IMR-90 (cell line): Measurements from ENCODE around the gene PAAF1. TPM values are rescaled to one million over a fixed set of nuclear protein-coding genes. Genes with fewer than 3 reads are reported as not detected.

Source experiments
- ATAC-seq: fragments of 200-7000 bp; cut with Tn5 transposase; 2 replicates; pipeline ENCODE4 v1.9.1; 2020; ENCODE audit warnings: low read depth, mild to moderate bottlenecking, moderate library complexity
- BruUV-seq: library from RNA; stranded (reverse); fragments of 400-500 nt; replicated peaks from 2 replicates; lab custom pipeline; 2021; lab: Mats Ljungman, UMichigan
- CTCF ChIA-PET: fragments of 300-600 bp; formaldehyde crosslinking; extraction: SDS; loops from one replicate; lab custom pipeline; 2021; ENCODE audit warnings: antibody characterized with exemption; lab: Yijun Ruan, JAX
- POLR2A ChIA-PET: fragments of 300-600 bp; sonication (Branson Sonifier 250); formaldehyde crosslinking; loops from one replicate; lab custom pipeline; 2022; ENCODE audit warnings: antibody characterized with exemption; ENCODE audit not compliant: unreplicated experiment; lab: Charles Lee
- DNase-seq: peaks from one replicate; pipeline ENCODE4 v3.0.0; 2013
- H2AFZ ChIP-seq: replicated peaks from 2 replicates; pipeline ENCODE3; 2013; ENCODE audit warnings: low read length, mild to moderate bottlenecking; ENCODE audit not compliant: poor library complexity
- H2AK5ac ChIP-seq: 2 replicates; pipeline ENCODE4 v1.6.1; 2013; ENCODE audit warnings: low read depth, low read length, inconsistent platforms
- H2AK9ac ChIP-seq: replicated peaks from 2 replicates; pipeline ENCODE3; 2013; ENCODE audit warnings: mild to moderate bottlenecking, low read depth, low read length, moderate library complexity; ENCODE audit not compliant: poor library complexity
- H2BK120ac ChIP-seq: 2 replicates; pipeline ENCODE4 v1.6.1; 2013; ENCODE audit warnings: low read depth, low read length, inconsistent platforms
- H2BK15ac ChIP-seq: 3 replicates; pipeline ENCODE4 v1.6.1; 2013; ENCODE audit warnings: low read depth, low read length, inconsistent platforms
- H2BK20ac ChIP-seq: 2 replicates; pipeline ENCODE4 v1.6.1; 2013; ENCODE audit warnings: low read depth, mild to moderate bottlenecking, inconsistent platforms, low read length, moderate library complexity
- H2BK5ac ChIP-seq: 2 replicates; pipeline ENCODE4 v1.6.1; 2013; ENCODE audit warnings: mild to moderate bottlenecking, low read depth, low read length, inconsistent platforms; ENCODE audit not compliant: poor library complexity, severe bottlenecking
- H3K14ac ChIP-seq: replicated peaks from 2 replicates; pipeline ENCODE4 v1.6.1; 2013; ENCODE audit warnings: low read depth, low read length, inconsistent platforms
- H3K18ac ChIP-seq: 2 replicates; pipeline ENCODE4 v1.6.1; 2013; ENCODE audit warnings: low read depth, low read length, control low read depth
- H3K23ac ChIP-seq: 2 replicates; pipeline ENCODE4 v1.6.1; 2013; ENCODE audit warnings: low read depth, low read length, inconsistent platforms
- H3K27ac ChIP-seq: 2 replicates; pipeline ENCODE4 v1.5.1; 2013; ENCODE audit warnings: mild to moderate bottlenecking, control low read depth, low read length; ENCODE audit not compliant: insufficient read depth
- H3K27me3 ChIP-seq: 2 replicates; pipeline ENCODE4 v1.6.1; 2013; ENCODE audit warnings: low read length; ENCODE audit not compliant: control insufficient read depth, insufficient read depth
- H3K36me3 ChIP-seq: 2 replicates; pipeline ENCODE4 v1.6.1; 2013; ENCODE audit warnings: low read length, mixed read lengths; ENCODE audit not compliant: control insufficient read depth, insufficient read depth
- H3K4ac ChIP-seq: 2 replicates; pipeline ENCODE4 v1.6.1; 2013; ENCODE audit warnings: low read depth, low read length, inconsistent platforms
- H3K4me1 ChIP-seq: 2 replicates; pipeline ENCODE4 v1.6.1; 2013; ENCODE audit warnings: low read length, mixed read lengths; ENCODE audit not compliant: control insufficient read depth, insufficient read depth
- H3K4me2 ChIP-seq: 2 replicates; pipeline ENCODE4 v1.6.1; 2013; ENCODE audit warnings: low read depth, mild to moderate bottlenecking, control low read depth, low read length, moderate library complexity
- H3K4me3 ChIP-seq: 2 replicates; pipeline ENCODE4 v1.5.1; 2013; ENCODE audit warnings: low read depth, mild to moderate bottlenecking, control low read depth, low read length, moderate library complexity; ENCODE audit not compliant: insufficient read depth
- H3K56ac ChIP-seq: 2 replicates; pipeline ENCODE4 v1.6.1; 2013; ENCODE audit warnings: low read length, inconsistent platforms; ENCODE audit not compliant: insufficient read depth; ENCODE audit errors: extremely low read depth
- H3K79me1 ChIP-seq, 2 experiments: 2 replicates each; pipeline ENCODE4 v1.6.1; 2013; ENCODE audit warnings: low read length in 2 of 2, inconsistent platforms in 1 of 2, low read depth in 1 of 2
- H3K9ac ChIP-seq: 2 replicates; pipeline ENCODE4 v1.6.1; 2013; ENCODE audit warnings: low read depth, low read length, control low read depth
- H3K9me1 ChIP-seq: 2 replicates; pipeline ENCODE4 v1.6.1; 2013; ENCODE audit warnings: low read length, inconsistent platforms; ENCODE audit not compliant: insufficient read depth
- H3K9me3 ChIP-seq: 2 replicates; pipeline ENCODE4 v1.6.1; 2013; ENCODE audit warnings: low read length; ENCODE audit not compliant: control insufficient read depth, insufficient read depth
- H4K20me1 ChIP-seq: 2 replicates; pipeline ENCODE4 v1.6.1; 2013; ENCODE audit warnings: low read length, inconsistent platforms; ENCODE audit not compliant: insufficient read depth
- H4K5ac ChIP-seq: 2 replicates; pipeline ENCODE4 v1.6.1; 2013; ENCODE audit warnings: mild to moderate bottlenecking, low read depth, low read length, control low read depth
- H4K8ac ChIP-seq, 2 experiments: 2 replicates each; pipeline ENCODE4 v1.6.1; 2013; ENCODE audit warnings: low read depth in 2 of 2, low read length in 2 of 2, control low read depth in 1 of 2, inconsistent platforms in 1 of 2
- H4K91ac ChIP-seq: 2 replicates; pipeline ENCODE4 v1.6.1; 2013; ENCODE audit warnings: low read depth, low read length, inconsistent platforms; ENCODE audit not compliant: insufficient read depth
- BHLHE40 ChIP-seq: fragments of 150-350 bp; IDR thresholded peaks from 2 replicates; pipeline ENCODE4 v1.6.1; 2016; ENCODE audit warnings: mild to moderate bottlenecking, low read depth, low read length
- CHD1 ChIP-seq: IDR thresholded peaks from 2 replicates; pipeline ENCODE4 v1.6.1; 2012; ENCODE audit warnings: low read depth, low read length, improper control_type of control experiment
- ELK1 ChIP-seq: fragments of 150-350 bp; IDR thresholded peaks from 2 replicates; pipeline ENCODE4 v1.6.1; 2016; ENCODE audit warnings: low read depth, mild to moderate bottlenecking, low read length, moderate library complexity, borderline replicate concordance
- FOS ChIP-seq: fragments of 150-350 bp; IDR thresholded peaks from 2 replicates; pipeline ENCODE4 v1.6.1; 2016; ENCODE audit warnings: low read depth, low read length
- MAFK ChIP-seq: IDR thresholded peaks from 2 replicates; pipeline ENCODE4 v1.6.1; 2012; ENCODE audit warnings: low read depth, low read length, improper control_type of control experiment
- MXI1 ChIP-seq: IDR thresholded peaks from 2 replicates; pipeline ENCODE4 v1.6.1; 2012; ENCODE audit warnings: low read depth, mild to moderate bottlenecking, low read length, moderate library complexity, borderline replicate concordance
- NFE2L2 ChIP-seq: fragments of 150-350 bp; IDR thresholded peaks from 2 replicates; pipeline ENCODE4 v1.6.1; 2016; ENCODE audit warnings: low read depth, mild to moderate bottlenecking, low read length
- RCOR1 ChIP-seq: IDR thresholded peaks from 2 replicates; pipeline ENCODE4 v1.6.1; 2012; ENCODE audit warnings: mild to moderate bottlenecking, low read length, improper control_type of control experiment; ENCODE audit not compliant: insufficient replicate concordance
- RFX5 ChIP-seq: IDR thresholded peaks from 2 replicates; pipeline ENCODE4 v1.8.0; 2012; ENCODE audit warnings: low read depth, mild to moderate bottlenecking, low read length, moderate library complexity
- WGBS, 2 experiments: methylation state at CpG; one replicate each; pipeline versions ENCODE4 v1.1.5 to v1.1.7; 2013; ENCODE audit warnings: missing lambda C conversion rate in 2 of 2; ENCODE audit not compliant: insufficient read length in 1 of 2; ENCODE audit errors: extremely low coverage in 2 of 2; 5-methylcytosine and 5-hydroxymethylcytosine counted together
- dilution Hi-C: fragments of 300-500 bp; cut with HindIII; formaldehyde crosslinking; loops from one replicate; pipeline ENCODE4 v1.14.3; 2018; ENCODE audit warnings: low sequenced_read_pairs; ENCODE audit not compliant: unreplicated experiment
- in situ Hi-C: fragments of 300-500 bp; cut with MboI; formaldehyde crosslinking; loops from 3 replicates; pipeline ENCODE4 v1.14.3; 2019; ENCODE audit warnings: low sequenced_read_pairs, inconsistent platforms, mixed read lengths
- intact Hi-C: fragments of 100-400 bp; cut with micrococcal nuclease; formaldehyde crosslinking; loops from 2 replicates; pipeline ENCODE4 v1.10.0; 2022
- polyA plus RNA-seq, 3 experiments: library from polyadenylated mRNA; depleted of rRNA; stranded (reverse); fragments of >200 nt; gene quantifications; 2 replicates each; pipeline ENCODE4 v1.2.3, GENCODE V29; 2012; ENCODE audit warnings: low replicate concordance in 1 of 3
- total RNA-seq: library from RNA; depleted of rRNA; stranded (reverse); fragments of >200 nt; gene quantifications from 2 replicates; pipeline ENCODE4 v1.2.3, GENCODE V29; 2012

Gene PAAF1
- total and polyA plus RNA-seq, 2 of the 4 experiments (the other 2 are of a cell fraction): 15.1 to 16.4 TPM

GRCh38 chr11:73893041-73893440 is 16.2 kb downstream of the PAAF1 start:
- Histone ChIP-seq H3K4me1 (peaks cover 2% of the 10 kb centered on the region; the same call in 1 of the 2 replicates), H3K18ac (no peak overlapping the region), H2BK15ac (no peak overlapping the region), H3K9me1 (peaks cover 7% of the 10 kb centered on the region; the same call in 1 of the 2 replicates), H3K4me3 (no peak overlapping the region), H3K36me3 (peaks cover 5% of the 10 kb centered on the region; the same call in 1 of the 2 replicates), H4K91ac (no peak overlapping the region), H4K20me1 (0 out of 2 replicates have a peak, but pooled peaks cover 3% of the 10 kb centered on the region), H3K4me2 (no peak overlapping the region), H3K23ac (no peak overlapping the region), H2BK120ac (no peak overlapping the region), H2AK9ac (no peak overlapping the region), H3K56ac (no peak overlapping the region), H4K5ac (no peak overlapping the region), H2BK5ac (no peak overlapping the region), H3K27me3 (no peaks in the 10 kb centered on the region), H3K9me3 (no peaks in the 10 kb centered on the region), H3K14ac (no peak overlapping the region), H2AFZ (no peak overlapping the region), H4K8ac (no peak overlapping the region), H3K4ac (no peak overlapping the region), H3K79me1 (peaks cover 3 to 4% of the 10 kb centered on the region in 2 experiments; a peak in 2 of 4 replicates), H3K9ac (no peak overlapping the region), H3K27ac (no peak overlapping the region), H2BK20ac (no peak overlapping the region), H2AK5ac (no peak overlapping the region)
- BruUV-seq: no TSS peak
- ATAC-seq (no peak), DNase-seq (no peak)
- intact Hi-C loops (no loop called here), in situ Hi-C loops (no loop called here), dilution Hi-C loops (no loop called here)
- POLR2A ChIA-PET: no interaction called here
- no CpG with 5 or more reads among the region's 3 CpGs for WGBS, 2 experiments
- CTCF ChIA-PET: no interaction called here
- TF ChIP-seq RFX5 (no peak), FOS (no peak), BHLHE40 (no peak), MXI1 (no peak), NFE2L2 (no peak), CHD1 (no peak), ELK1 (no peak), MAFK (no peak), RCOR1 (no peak)
